Liver (tissue), 3 donors: ENCODE measurements around the gene ZNF678.

ENCODE experiments used
- CTCF ChIP-seq: fragments of 150-350 bp; IDR thresholded peaks from 2 replicates; pipeline ENCODE4 v1.5.1; 2017; ENCODE audit warnings: improper control_type of control experiment, low read depth, low read length; ENCODE audit not compliant: missing input control
- JUND ChIP-seq, 2 donors: IDR thresholded peaks; 2 replicates each; pipeline ENCODE4 v1.6.1; 2016; ENCODE audit warnings: antibody characterized with exemption in 2 of 2
- TAF1 ChIP-seq: conservative IDR thresholded peaks from 2 replicates; pipeline ENCODE4 v1.6.1; 2016; ENCODE audit warnings: antibody characterized with exemption, mild to moderate bottlenecking
- TF ChIP-seq, protein P1 (sequence below): IDR thresholded peaks from 2 replicates; pipeline ENCODE4 v1.6.1; 2016; ENCODE audit warnings: antibody characterized with exemption, mild to moderate bottlenecking
- TF ChIP-seq, protein P2 (sequence below): IDR thresholded peaks from 2 replicates; pipeline ENCODE4 v1.6.1; 2016; ENCODE audit warnings: antibody characterized with exemption
- donor health status: healthy.
- donor health status: healthy.

DNA sequence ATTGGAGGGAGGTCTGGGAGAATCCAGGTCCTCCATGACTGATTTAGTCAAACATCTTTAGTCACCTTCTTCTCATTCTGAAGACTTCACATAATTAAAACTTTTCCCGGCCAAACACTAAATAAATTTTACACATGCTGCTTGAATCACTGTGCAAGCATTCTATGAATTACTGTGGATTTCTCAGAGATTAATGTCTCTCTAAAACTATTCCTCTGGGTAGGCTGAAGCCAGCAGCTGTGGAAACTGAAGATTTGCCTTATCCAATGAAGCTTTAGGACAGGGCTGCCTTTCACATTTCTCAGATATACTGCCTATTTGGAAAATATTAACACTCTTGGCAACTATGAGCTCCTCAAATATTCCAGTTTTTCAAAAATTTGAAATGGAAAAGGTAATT is 110.1 kb downstream of the ZNF678 start:
- TF ChIP-seq CTCF (no peak), TAF1 (no peak), JUND (IDR thresholded peaks at IDR 0.05) (no peak)
- TF ChIP-seq, protein P1, sequence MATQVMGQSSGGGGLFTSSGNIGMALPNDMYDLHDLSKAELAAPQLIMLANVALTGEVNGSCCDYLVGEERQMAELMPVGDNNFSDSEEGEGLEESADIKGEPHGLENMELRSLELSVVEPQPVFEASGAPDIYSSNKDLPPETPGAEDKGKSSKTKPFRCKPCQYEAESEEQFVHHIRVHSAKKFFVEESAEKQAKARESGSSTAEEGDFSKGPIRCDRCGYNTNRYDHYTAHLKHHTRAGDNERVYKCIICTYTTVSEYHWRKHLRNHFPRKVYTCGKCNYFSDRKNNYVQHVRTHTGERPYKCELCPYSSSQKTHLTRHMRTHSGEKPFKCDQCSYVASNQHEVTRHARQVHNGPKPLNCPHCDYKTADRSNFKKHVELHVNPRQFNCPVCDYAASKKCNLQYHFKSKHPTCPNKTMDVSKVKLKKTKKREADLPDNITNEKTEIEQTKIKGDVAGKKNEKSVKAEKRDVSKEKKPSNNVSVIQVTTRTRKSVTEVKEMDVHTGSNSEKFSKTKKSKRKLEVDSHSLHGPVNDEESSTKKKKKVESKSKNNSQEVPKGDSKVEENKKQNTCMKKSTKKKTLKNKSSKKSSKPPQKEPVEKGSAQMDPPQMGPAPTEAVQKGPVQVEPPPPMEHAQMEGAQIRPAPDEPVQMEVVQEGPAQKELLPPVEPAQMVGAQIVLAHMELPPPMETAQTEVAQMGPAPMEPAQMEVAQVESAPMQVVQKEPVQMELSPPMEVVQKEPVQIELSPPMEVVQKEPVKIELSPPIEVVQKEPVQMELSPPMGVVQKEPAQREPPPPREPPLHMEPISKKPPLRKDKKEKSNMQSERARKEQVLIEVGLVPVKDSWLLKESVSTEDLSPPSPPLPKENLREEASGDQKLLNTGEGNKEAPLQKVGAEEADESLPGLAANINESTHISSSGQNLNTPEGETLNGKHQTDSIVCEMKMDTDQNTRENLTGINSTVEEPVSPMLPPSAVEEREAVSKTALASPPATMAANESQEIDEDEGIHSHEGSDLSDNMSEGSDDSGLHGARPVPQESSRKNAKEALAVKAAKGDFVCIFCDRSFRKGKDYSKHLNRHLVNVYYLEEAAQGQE: no peak
- TF ChIP-seq, protein P2, sequence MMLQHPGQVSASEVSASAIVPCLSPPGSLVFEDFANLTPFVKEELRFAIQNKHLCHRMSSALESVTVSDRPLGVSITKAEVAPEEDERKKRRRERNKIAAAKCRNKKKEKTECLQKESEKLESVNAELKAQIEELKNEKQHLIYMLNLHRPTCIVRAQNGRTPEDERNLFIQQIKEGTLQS: no peak
